GM10266 (cell line): ENCODE results near the gene GABPB1.

ENCODE experiments used
- DNase-seq: peaks from one replicate; pipeline ENCODE4 v3.0.0; 2012; ENCODE audit errors: extremely low spot score
- CTCF ChIP-seq: IDR thresholded peaks from 2 replicates; pipeline ENCODE4 v1.5.1; 2012; ENCODE audit warnings: mild to moderate bottlenecking, low read depth; ENCODE audit not compliant: control insufficient read depth, insufficient read depth; ENCODE audit errors: missing control alignments

Gene GABPB1

GRCh38 chr15:50321680-50322210 is 33.3 kb downstream of the GABPB1 start:
- no peak for TF ChIP-seq CTCF
- DNase-seq = no peak

GRCh38 chr15:50320504-50320903 is 34.5 kb downstream of the GABPB1 start:
- no peak for DNase-seq
- TF ChIP-seq CTCF = no peak

GRCh38 chr15:50318697-50319096 is 36.3 kb downstream of the GABPB1 start:
- DNase-seq = no peak
- TF ChIP-seq CTCF = no peak

- DNase-seq = peak; percentile 34
- peak; percentile 49 for TF ChIP-seq CTCF
Measured at GRCh38 chr15:50315814-50316630, 39.0 kb downstream of the GABPB1 start.

GRCh38 chr15:50312636-50313035 is 42.4 kb downstream of the GABPB1 start:
- no peak for TF ChIP-seq CTCF
- DNase-seq = no peak

GRCh38 chr15:50307799-50308198 is 47.2 kb downstream of the GABPB1 start:
- no peak for DNase-seq
- no peak for TF ChIP-seq CTCF

- DNase-seq = no peak
- no peak for TF ChIP-seq CTCF
Measured at GRCh38 chr15:50304836-50305235, 50.2 kb downstream of the GABPB1 start.
